Measurements from ENCODE around the gene STMP1. TPM values are rescaled to one million over a fixed set of nuclear protein-coding genes. Genes with fewer than 3 reads are reported as not detected.

Gene STMP1
- total RNA-seq, 1 donor = 18.8 TPM

- H3K4me2 ChIP-seq (ENCODE audit: insufficient read depth, low read length) = no peak overlapping the region
- peaks cover 15% of the 10 kb centered on the region for H3K4me1 ChIP-seq (ENCODE audit: insufficient read depth, low read length)
- DNase-seq (ENCODE audit: insufficient read length, low spot score, missing footprints) = no peak
- H2AFZ ChIP-seq (ENCODE audit: low read length) = no peak overlapping the region
- H3K79me2 ChIP-seq (ENCODE audit: insufficient read depth, low read length) = no peaks in the 10 kb centered on the region
- H3K27ac ChIP-seq (ENCODE audit: low read depth, low read length) = no peak overlapping the region
- H4K20me1 ChIP-seq (ENCODE audit: insufficient read depth, low read length) = no peaks in the 10 kb centered on the region
- TF ChIP-seq CTCF (IDR thresholded peaks at IDR 0.05; ENCODE audit: extremely low read depth, low read depth, low read length) = no peak
- H3K4me3 ChIP-seq (ENCODE audit: insufficient read depth, low read length) = no peak overlapping the region
- no peaks in the 10 kb centered on the region for H3K9me3 ChIP-seq (ENCODE audit: low read depth, low read length)
- H3K36me3 ChIP-seq (ENCODE audit: insufficient read depth, low read length) = no peaks in the 10 kb centered on the region
- H3K27me3 ChIP-seq (ENCODE audit: insufficient read depth, low read length) = no peaks in the 10 kb centered on the region
Measured at GRCh38 chr7:135719688-135720087, 57.4 kb downstream of the STMP1 start.

DNA sequence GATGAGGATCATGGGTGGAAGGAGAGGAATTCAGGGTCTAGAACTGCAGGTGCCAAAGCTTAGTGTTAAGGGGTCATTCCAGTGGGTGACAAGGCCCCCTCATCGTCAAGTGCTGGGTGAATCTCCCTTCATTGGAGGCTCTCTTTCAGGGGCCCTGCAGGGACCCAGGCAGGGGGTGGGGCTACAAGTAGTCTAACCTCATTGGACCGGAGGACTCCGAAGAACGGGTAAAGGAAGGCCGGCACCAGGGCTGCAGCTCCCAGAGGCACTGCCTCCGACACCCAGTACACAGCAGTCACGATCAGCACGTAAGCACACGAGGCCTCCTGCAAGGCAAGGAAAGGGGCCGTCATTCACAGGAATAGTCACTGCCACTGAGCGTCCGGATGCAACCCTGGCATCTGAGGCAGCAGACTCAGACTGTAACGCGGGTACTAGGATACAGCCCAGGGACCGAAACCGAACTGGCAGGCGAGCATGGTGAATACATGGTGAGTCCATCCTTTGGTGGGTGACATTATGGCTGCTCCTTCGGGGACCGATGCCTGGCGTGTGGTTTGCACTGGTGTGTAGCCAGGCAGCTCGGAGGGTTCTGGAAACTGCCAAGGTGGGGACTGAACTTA is 59.0 kb downstream of the STMP1 start:
- Histone ChIP-seq H4K20me1 (ENCODE audit: insufficient read depth, low read length) (no peaks in the 10 kb centered on the region), H3K27ac (ENCODE audit: low read depth, low read length) (no peak overlapping the region), H2AFZ (ENCODE audit: low read length) (no peak overlapping the region), H3K4me1 (ENCODE audit: insufficient read depth, low read length) (peaks cover 7% of the 10 kb centered on the region), H3K36me3 (ENCODE audit: insufficient read depth, low read length) (no peaks in the 10 kb centered on the region), H3K27me3 (ENCODE audit: insufficient read depth, low read length) (no peaks in the 10 kb centered on the region), H3K4me3 (ENCODE audit: insufficient read depth, low read length) (no peak overlapping the region), H3K9me3 (ENCODE audit: low read depth, low read length) (no peaks in the 10 kb centered on the region), H3K4me2 (ENCODE audit: insufficient read depth, low read length) (no peak overlapping the region), H3K79me2 (ENCODE audit: insufficient read depth, low read length) (no peaks in the 10 kb centered on the region)
- TF ChIP-seq CTCF (IDR thresholded peaks at IDR 0.05; ENCODE audit: extremely low read depth, low read depth, low read length) = no peak
- DNase-seq (ENCODE audit: insufficient read length, low spot score, missing footprints) = no peak

GRCh38 chr7:135723411-135723810 is 61.1 kb downstream of the STMP1 start:
- Histone ChIP-seq H3K4me1 (ENCODE audit: insufficient read depth, low read length) (no peaks in the 10 kb centered on the region), H3K27me3 (ENCODE audit: insufficient read depth, low read length) (no peaks in the 10 kb centered on the region), H3K9me3 (ENCODE audit: low read depth, low read length) (no peaks in the 10 kb centered on the region), H3K4me3 (ENCODE audit: insufficient read depth, low read length) (no peak overlapping the region), H3K79me2 (ENCODE audit: insufficient read depth, low read length) (no peaks in the 10 kb centered on the region), H2AFZ (ENCODE audit: low read length) (no peak overlapping the region), H3K36me3 (ENCODE audit: insufficient read depth, low read length) (no peaks in the 10 kb centered on the region), H3K4me2 (ENCODE audit: insufficient read depth, low read length) (no peak overlapping the region), H3K27ac (ENCODE audit: low read depth, low read length) (no peak overlapping the region), H4K20me1 (ENCODE audit: insufficient read depth, low read length) (no peaks in the 10 kb centered on the region)
- DNase-seq (ENCODE audit: insufficient read length, low spot score, missing footprints) = no peak
- no peak for TF ChIP-seq CTCF (IDR thresholded peaks at IDR 0.05; ENCODE audit: extremely low read depth, low read depth, low read length)

Small RNAs within 50 kb of the gene (small RNA-seq; reads per million reads assigned to genes)
- gene RNU6-1154P = not detected

Other genes with a start within 250 kb of the STMP1 start
- gene CNOT4, start 152.4 kb upstream of the STMP1 start, total RNA-seq = 13.4 and 14.1 TPM in 2 replicates
- gene NUP205, start 104.6 kb upstream of the STMP1 start, total RNA-seq = 29.5 and 33.7 TPM in 2 replicates
- gene SLC13A4, start 65.7 kb downstream of the STMP1 start, total RNA-seq = 0.36 and 0.88 TPM in 2 replicates
- 23.5 and 28.9 TPM in 2 replicates for gene FAM180A, start 86.3 kb downstream of the STMP1 start, total RNA-seq

Data from osteoblast (primary cell).